Measurements from ENCODE around the gene TJP2.
"Not testable (repeated sequence)": the region's sequence is repeated elsewhere in the genome, so short reads cannot be mapped to it uniquely, and the experiment has no call there.

Gene TJP2

DNA sequence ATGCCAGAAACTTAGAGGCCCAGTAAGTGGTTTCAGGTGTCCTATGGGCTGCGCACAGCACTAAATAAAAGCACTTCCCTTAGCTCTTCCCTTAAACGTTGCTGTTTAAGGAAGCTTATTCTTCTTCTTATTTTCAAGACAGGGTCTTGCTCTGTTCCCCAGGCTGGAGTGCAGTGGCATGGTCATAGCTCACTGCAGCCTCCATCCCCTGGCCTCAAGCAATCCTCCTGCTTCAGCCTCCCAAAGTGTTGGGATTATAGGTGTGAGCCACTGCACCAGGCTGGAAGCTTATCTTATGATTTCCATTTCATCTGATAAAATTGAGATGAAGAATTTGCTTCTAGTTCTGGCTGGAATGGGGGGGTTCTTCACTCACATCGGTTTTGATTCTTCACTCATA lies 15.6 kb upstream of the TJP2 start:
- no peak for DNase-seq (ENCODE audit: low read depth)

DNA sequence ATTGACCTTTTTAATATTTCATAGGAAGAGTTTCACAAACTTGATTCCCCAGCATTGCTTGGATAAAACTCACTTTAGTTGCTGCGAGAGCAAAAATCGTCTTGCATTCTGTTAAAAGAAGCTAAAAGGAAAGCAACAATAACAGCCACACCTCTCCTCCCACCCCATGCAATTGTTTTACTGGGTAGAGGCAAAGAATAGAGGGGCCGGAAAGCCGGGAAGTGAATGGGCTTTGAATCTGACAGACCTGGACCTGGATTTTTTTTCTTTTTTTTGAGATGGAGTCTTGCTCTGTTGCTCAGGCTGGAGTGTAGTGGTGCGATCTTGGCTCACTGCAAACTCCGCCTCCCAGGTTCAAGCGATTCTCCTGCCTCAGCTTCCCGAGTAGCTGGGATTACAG lies 9.5 kb upstream of the TJP2 start:
- DNase-seq (ENCODE audit: low read depth) = not testable (repeated sequence)

DNA sequence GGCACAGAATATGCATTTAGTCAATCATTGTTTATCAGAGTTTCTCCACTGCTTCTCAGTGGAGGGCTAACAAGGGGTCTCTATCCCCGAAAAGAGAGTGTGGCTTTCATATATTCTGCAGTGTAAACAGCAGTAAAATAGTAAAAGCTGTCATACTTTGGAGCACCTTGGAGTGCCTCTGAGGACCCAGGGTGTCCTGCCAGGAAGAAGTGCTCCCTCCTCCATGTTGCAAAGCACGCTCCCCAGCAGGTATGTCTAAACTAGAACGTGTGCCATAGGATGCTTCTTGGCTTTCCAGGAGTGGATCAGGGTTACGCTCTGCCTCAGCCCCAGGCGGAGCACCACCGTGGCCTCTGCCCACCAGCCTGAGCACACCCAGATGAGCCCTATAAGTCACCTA lies 8.5 kb upstream of the TJP2 start:
- DNase-seq (ENCODE audit: low read depth) = no peak

DNA sequence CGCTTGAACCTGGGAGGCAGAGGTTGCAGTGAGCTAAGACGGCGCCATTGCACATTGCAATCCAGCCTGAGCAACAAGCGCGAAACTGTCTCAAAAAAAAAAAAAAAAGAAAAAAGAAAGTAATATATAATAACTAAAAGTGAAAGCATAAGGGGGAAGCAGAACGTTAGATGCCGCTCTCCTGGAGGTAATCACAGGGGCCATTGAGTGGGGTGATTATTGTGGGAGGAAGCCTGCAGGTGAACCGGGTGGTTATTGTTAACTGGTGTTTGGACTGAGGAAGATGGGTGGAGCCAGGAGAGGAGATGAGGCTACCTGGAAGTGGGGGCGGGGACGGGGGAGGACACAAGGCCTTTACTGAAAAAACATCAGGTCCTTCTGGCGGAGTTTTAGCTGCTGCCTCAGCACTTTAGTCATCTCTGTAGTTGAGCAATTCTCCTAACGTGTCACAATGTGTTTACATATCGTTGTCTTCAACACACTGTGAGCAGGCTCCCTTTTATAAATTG lies 5.3 kb upstream of the TJP2 start:
- no peak for DNase-seq (ENCODE audit: low read depth)

DNA sequence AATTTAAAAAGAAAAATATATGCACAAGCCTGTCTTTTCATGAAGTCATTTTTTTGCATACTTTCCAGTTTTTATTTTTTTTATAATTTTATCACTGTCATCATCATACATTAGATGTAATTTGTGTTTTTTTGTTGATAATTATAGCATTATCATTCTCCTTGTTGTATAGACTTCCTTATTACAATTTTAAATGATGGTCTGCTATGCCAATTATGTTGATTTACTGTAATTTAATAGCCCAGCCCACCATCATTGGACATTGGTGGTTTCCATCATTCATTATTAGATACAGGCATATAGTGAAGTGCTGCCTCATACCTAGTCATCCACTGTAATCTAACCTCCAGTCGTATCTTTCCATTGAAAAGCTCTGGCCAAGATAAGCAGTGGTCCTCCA lies 3.8 kb upstream of the TJP2 start:
- no peak for DNase-seq (ENCODE audit: low read depth)

DNA sequence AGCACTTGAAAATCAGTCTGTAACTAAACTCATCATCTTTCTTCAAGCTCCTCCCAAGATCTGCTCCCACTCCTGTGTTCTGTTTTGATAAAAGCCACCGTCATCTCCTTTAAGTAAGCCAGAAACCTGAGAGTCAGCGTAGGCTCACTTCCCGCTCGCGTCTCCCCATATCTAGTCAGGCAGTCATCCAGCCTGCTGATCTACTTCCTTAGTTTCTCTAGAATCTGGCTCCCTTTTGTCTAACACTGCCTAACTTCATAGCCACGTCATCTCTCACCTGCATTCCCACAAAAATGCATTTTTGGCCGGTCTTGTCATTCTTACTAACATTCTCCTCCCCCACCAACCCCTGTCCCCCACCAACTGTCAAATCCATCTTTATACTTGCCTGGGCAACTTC lies 3.0 kb upstream of the TJP2 start:
- DNase-seq (ENCODE audit: low read depth) = no peak

DNA sequence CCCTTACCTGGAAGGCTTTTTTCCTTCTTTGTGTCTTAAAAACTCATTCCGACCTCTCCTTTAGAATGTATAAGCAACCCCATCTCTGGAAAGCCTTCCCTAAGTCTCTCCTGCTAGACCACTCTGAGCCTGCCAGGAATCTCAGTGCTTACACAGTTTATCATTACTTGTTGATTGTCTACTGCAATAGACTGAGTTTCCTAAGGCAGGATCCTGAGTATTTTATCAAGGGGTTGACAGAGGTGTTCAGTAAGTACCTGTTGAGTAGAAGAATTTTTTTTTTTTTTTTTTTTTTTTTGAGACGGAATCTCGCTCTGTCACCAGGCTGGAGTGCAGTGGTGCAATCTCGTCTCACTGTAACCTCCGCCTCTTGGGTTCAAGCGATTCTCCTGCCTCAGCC lies 2.6 kb upstream of the TJP2 start:
- no peak for DNase-seq (ENCODE audit: low read depth)

DNA sequence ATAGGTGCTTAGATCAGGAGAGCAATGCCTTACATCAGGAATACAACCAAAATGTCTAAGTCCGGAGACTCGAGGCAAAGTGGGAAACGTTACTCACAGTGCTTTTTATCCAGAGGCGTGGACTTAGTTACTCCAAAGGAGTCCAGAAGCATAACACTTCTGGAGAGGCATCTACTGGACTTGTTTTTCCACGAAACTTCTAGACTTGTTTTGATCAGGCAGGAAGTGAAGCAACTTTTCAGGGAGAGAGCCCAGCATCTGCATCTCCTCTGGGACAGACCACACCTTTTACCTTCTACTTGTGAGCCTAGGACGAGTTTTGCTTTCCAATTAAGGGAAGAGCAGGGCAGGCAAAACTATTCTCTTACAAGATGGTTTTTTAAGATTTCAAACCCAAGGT lies 1.2 kb upstream of the TJP2 start:
- DNase-seq (ENCODE audit: low read depth) = no peak

DNA sequence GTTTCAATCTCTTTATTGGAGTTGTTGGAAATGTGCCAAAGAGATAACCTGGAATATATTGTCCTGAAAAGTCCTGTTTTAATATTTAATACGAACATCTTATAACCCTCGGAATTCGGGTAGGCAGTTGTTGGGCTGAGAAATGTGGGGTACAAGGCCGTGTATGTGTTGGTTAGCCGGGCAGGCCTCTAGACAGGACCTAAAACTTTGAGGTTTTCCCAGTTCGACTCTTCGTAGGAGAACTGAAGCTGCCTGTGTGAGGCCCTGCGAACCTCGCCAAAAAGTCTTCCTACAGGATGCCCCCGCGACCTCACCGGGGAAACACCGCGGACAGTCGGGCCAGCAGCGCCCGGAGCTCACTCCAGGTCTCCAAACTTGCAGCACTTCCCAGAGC lies 583 bp upstream of the TJP2 start:
- DNase-seq (ENCODE audit: low read depth) = no peak

DNA sequence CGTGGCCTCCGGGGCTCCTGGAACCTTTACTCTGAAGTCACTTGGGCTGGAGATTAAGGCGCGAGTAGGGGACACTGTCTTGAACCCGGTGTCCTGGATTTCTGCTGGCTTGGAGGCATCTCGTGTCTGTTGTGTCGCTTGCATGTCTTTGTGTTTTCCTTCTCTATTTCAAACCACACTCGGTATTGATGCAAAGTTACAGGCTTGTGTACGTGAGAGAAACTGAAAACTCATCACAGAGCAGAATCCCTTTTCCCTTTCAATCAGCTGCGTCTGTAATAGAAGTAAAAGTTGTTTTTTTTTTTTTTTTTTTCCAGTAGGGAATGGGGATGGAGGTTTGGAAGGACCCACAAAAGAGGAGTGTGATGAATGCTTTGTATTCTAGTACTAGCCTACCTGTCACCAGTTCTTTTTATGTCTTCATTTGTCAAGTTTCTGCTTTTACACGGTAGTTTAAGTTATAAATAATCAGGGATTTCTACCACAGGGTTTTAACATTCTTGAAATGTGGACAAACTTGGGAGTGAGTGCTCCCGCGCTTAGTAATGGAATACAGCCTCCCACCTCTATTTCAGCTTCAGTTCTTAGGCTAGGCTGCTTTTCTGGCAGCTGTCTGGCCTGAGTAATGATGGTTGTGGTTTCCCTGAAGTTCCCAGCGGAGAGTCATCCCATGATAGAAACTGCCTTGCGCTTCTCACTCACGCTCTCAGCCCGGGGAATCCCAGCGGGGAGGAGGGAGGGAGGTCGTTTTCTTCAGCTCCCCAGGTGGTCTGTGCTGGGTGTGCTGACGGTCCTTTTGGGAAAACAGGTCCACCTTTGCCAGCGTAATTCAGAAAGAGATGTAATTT lies 763 bp downstream of the TJP2 start:
- no peak for DNase-seq (ENCODE audit: low read depth)

DNA sequence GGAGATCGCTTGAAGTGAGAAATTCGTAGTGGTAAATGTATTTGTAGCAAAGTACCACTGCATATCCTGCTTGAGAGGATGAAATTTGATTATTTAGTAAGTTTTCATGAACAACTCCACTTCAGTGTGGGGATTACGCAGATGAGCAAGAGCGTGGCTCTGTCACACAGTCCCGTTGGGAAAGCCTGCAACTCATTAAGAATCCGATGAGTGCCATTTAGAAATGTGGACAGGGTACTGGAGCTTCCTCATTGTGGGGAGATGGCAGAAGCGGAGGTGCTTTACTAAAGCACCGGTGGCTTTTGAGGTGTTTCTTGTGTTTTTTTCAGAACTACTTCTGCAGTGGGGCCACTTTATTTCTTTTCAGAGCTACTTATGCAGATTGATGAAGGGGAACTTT lies 1.4 kb downstream of the TJP2 start:
- DNase-seq (ENCODE audit: low read depth) = no peak

DNA sequence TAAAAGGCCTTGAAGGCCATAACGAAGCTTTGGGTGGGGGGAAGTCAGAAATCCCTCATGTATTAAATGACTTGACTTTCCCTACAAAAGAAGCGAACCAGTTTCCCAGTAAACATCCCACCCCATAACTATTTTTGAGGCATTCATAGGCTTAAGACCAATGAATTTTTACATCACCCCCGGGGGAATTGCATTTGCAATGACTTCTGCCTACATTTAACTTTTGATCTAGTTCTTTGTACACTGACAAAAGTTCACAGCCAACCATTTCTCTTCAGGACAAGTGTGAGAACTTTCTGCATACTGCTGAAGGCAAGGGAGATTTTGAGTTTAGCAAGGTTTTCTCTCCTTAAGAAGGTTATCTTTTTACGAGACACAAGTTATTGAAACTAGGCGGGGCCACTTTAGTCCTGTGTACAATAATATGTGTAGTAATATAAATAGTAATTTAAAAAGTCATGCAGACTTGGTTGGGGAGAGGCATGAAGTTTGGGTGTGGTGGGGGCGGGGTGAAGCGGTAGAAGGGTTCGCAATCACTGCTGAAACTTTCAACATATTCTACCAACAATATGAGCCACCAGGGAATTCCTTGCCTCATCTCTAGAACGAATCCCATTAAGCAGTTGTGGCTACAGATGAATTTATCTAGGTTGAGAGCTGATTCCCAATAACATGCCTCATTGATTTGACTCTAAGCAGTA lies 2.5 kb downstream of the TJP2 start:
- no peak for DNase-seq (ENCODE audit: low read depth)

DNA sequence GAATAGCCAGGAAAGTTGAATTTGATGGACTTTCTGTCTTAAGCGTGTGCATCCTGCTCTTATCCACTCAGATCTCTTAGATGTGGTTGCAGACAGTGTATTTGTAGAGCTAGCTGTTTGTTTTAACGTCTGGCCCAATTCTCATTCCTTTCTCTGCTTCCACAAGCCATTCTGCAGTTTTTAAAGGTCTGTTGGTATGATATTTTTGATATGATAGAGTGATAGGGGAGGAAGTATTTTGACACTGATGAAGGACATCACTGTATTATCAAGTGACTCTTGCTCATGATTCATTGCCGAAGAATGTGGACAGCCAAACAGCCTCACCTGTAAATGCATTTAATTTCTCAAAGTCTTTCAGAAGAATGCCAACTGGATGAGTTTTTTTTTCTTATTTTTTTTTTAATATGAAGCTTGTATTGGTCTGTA lies 4.5 kb downstream of the TJP2 start:
- no peak for DNase-seq (ENCODE audit: low read depth)

DNA sequence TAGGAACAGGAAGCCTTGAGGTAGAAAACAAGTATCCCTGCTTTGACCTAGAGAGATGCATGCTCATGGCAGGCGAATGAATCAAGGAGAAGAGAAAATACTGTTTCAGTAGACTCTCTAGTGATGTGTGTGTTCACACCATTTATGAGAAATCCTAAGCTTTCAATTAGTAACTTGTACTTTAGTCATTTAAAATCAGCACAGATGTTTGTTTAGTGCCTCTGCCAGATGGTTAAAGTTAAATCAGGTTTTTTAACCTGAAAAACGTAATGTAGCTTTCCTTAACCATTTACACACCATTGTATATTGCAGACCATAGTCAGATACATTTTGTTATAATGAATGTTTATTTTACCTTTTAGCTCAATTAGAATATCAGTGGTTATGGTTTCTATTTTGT lies 5.0 kb downstream of the TJP2 start:
- no peak for DNase-seq (ENCODE audit: low read depth)

DNA sequence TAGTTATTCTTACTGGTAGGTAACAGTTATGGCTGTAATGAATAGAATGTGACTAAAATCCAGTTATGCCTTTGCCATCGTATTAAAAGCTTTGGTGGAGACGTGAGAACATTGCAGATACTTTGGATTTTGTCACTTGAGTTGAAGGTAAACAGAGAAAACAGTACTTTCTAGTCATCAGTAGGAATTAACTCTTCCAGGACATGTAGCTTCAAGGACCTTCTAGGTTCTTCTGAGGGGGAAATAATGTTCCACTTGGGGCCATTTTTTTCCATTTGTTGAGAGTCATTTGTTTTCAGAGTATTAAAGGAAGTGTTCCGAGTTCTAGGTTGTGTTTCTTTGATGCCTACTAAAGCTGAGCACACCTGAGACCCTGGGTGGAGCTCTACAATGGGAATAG lies 6.1 kb downstream of the TJP2 start:
- DNase-seq (ENCODE audit: low read depth) = no peak

DNA sequence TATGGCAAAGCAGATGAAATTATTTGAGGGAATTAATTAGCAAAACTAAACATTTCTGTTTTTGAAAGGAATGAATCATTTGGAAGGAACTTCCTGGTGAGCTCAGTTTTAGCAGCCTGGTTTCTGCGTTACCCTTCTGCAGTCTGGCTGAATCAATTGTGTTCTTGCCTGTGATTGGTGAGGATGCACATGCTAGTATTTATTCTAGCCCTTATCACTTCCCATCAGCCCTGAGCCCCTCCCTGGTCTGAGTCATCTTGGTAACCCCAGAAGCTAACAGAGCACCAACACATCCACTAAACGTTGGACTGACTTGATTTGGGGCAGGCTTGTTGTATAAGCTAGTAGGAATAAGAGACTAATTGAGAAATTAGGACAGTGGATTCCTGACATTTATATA lies 6.6 kb downstream of the TJP2 start:
- peak; percentile 17 for DNase-seq (ENCODE audit: low read depth)

DNA sequence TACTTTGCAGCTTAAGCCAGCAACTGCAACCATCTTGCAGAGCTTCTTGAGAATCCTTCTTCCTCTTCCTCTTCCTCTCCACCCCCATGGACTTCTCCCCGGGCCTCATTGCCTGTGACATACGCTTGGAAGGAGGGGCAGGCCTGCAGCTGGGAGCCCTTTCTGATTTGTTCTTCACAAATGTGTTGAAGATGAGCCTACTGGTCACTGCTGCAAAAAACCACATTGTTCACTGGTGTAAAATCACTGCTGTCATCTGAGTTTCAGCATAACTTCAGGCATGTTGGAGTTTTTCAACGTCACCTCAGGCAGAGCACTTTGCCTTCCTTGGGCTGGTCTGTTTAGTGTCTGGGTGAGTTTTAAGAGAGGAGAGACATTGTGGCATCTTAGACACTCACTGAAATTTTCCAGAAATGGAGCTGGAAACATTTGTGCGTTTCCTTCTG lies 7.9 kb downstream of the TJP2 start:
- no peak for DNase-seq (ENCODE audit: low read depth)

DNA sequence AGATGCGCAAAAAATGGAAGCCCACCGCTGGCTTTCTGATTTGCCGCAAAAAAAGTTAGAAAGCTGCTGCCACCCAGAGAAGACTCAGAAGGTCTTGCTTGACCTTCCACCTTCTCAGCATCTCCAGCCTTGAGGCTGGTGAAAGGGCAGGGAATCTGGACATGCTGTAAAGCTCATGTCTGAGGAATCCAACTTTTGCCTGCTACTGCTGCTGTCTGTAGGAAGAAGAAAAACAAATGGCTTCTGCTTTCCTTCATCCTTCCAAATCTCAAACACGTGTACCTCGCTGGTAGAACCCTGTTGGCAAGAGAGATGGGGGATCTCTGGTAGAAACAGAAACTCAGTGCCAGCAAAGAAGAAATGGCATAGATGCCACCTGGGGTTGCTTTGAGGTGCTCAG lies 10.2 kb downstream of the TJP2 start:
- no peak for DNase-seq (ENCODE audit: low read depth)

DNA sequence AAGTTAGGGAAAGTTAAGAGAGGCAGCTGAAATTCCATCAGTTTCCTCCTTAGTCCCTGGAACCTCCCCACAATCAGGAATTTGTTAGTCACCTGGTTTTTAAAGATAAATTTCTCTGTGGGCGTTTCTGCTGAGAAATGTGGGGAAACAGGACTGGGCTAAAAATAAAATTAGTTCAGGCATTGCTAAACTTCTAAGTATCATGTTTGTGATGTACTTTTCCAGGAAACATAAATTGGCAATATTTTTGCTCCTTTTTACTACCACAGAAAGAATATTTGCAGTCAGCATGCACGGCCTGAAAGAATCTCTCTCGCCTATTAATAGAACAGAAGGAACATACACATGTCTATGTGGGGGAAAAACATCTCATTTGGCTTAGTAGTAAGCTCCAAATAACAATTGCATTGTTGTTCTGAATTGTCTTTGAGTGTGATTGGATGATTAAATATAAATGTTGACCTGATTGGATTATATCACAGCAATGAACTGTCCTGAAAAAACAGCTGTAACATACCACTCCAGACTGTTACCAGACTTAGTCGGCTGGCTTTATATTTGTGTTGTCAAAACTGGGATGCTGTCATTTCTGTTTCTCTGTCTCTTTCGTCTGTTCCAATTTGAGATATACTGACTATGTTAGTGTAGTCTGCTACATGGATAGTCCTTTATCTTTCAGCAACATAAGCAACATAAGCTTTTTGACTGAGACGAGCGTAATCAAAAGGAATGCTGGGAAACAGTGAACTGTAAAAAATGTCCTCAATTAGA lies 12.9 kb downstream of the TJP2 start:
- DNase-seq (ENCODE audit: low read depth) = no peak

DNA sequence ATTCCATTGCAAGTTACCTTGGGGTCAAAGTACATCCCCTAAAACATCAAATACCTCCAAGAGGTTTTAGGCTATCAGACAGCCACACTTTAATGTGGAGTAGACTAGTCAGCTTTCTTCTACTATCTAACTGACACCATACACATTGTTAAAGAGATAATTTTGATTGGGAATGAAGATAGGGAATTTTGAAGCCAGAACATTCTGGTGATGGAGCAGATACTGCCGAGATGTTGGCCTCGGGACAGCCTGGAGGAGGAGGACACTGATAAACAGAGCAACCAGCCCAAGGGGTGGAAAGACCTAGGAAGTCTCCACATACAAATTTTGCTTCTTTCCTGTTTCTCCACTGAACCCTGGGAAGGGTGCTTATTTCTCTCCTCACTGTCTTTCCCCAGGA lies 14.9 kb downstream of the TJP2 start:
- DNase-seq (ENCODE audit: low read depth) = no peak

DNA sequence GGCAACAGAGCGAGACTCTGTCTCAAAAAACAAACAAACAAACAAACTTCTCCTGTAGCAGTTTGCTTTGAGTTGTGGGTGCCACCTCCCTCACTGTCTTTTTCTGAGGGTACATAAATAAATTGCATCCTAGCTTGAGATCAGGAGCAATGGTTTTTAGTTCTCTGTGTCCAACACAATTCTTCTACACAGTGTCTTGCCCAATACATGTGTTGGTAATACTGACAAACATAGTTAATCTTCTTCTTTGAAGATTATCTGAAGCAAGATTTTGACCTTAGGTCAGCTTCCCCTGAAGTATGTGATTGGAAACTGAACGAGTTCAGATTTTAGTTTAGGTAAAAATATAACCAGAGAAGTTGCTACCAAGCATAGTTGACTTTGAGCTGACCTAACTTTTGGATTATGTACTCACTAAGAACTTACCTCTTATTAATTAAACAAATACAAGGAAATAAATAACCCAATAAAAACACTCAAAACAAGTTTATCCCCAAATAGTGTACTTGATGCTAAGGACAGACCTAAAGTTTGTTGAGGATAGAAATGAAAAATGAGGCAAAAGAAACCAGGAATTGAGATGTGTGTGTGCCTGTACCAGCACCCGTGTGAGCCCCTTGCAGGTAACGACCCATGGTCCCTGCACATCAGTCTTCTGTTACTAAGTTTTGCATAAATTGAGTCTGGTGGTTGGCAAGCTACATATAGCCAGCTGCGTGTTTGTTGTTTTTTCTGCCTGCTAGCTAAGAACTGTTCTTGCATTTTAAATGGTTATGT lies 16.2 kb downstream of the TJP2 start:
- no peak for DNase-seq (ENCODE audit: low read depth)

DNA sequence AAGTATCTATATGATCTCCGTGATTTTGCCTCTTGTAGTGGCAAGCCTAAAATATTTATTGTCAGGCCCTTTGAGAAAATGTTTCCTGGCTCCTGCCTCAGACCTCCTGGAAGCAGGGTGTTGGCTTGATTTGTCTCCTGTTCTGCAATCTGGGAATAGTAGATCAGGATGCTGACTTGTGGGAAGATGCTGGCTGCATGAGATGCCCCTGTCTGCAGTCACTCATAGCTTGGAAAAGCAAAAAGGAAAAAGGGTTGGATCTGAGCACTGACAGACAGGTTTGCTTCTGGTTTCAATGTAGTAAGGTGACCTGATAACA lies 16.7 kb downstream of the TJP2 start:
- DNase-seq (ENCODE audit: low read depth) = no peak

All from stimulated activated CD8-positive, alpha-beta memory T cell treated with anti-CD3 and anti-CD28 coated beads, Interleukin-15, amount 100 ng/mL, for 1 hour (primary cell).